Measurements from ENCODE around the gene MBNL3.

Gene MBNL3

DNA sequence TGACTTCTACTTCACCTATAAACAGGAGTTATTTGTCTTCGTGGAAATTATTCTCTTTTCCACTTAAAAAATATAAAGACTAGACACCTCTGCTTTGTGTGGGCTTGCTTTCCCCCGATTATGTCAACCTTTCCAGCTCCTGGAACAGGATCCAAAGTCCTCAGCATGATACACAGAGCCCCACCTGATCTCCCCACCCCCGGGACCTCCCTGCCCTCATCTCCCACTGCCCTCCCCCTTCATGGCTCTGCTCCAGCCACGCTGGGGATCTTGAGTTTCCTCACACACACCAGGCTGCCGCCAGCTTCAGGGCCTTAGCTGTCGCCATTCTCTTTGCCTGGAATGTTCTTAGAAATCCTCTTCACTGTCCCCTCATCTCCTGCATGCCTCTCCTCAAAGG is 55.3 kb downstream of the MBNL3 start:
- Histone ChIP-seq H3K9ac (ENCODE audit: low read length) (no peak overlapping the region), H3K36me3 (ENCODE audit: insufficient read depth, low read length) (no peaks in the 10 kb centered on the region), H3K79me2 (ENCODE audit: insufficient read depth, low read length) (no peaks in the 10 kb centered on the region), H3K4me1 (ENCODE audit: insufficient read depth, low read length, severe bottlenecking) (no peaks in the 10 kb centered on the region), H3K9me2 (ENCODE audit: low read depth, low read length) (no peaks in the 10 kb centered on the region), H3K4me2 (ENCODE audit: low read length) (no peak overlapping the region), H4K20me1 (ENCODE audit: insufficient read depth, low read length) (no peaks in the 10 kb centered on the region), H3K27me3 (ENCODE audit: insufficient read depth, low read length) (no peaks in the 10 kb centered on the region), H3K4me3 (ENCODE audit: low read depth, low read length, poor library complexity, severe bottlenecking) (no peak overlapping the region), H3K27ac (ENCODE audit: low read depth, low read length, poor library complexity, severe bottlenecking) (no peak overlapping the region), H3F3A (ENCODE audit: insufficient read depth, low read length) (no peaks in the 10 kb centered on the region), H3K9me3 (ENCODE audit: low read length) (no peaks in the 10 kb centered on the region), H2AFZ (ENCODE audit: low read length) (no peak overlapping the region)
- TF ChIP-seq EZH2 (IDR thresholded peaks at IDR 0.05; ENCODE audit: borderline replicate concordance, low read length), result no peak
- TF ChIP-seq, protein P1, sequence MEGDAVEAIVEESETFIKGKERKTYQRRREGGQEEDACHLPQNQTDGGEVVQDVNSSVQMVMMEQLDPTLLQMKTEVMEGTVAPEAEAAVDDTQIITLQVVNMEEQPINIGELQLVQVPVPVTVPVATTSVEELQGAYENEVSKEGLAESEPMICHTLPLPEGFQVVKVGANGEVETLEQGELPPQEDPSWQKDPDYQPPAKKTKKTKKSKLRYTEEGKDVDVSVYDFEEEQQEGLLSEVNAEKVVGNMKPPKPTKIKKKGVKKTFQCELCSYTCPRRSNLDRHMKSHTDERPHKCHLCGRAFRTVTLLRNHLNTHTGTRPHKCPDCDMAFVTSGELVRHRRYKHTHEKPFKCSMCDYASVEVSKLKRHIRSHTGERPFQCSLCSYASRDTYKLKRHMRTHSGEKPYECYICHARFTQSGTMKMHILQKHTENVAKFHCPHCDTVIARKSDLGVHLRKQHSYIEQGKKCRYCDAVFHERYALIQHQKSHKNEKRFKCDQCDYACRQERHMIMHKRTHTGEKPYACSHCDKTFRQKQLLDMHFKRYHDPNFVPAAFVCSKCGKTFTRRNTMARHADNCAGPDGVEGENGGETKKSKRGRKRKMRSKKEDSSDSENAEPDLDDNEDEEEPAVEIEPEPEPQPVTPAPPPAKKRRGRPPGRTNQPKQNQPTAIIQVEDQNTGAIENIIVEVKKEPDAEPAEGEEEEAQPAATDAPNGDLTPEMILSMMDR (IDR thresholded peaks at IDR 0.05; ENCODE audit: low read length), result no peak

DNA sequence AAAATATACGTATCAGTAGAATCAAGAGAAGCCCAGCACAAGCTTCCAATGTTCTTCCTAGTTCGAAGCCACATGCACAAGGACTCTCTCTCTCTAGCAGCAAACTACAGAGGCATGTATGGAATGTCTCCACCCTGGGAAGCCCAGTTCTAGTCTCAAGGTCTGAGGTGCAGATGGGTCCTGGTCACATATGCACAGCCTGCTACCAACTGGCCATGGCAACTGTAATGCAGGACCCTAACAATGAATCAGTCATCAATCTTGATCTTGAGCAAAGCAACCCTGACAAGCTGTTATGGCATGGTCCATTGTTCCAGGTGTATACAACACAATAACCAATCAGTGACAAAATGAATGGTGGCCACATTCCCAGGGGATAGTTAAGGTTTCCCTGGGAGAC is 55.8 kb downstream of the MBNL3 start:
- H3K4me3 ChIP-seq (ENCODE audit: low read depth, low read length, poor library complexity, severe bottlenecking), result no peak overlapping the region
- H4K20me1 ChIP-seq (ENCODE audit: insufficient read depth, low read length), result no peaks in the 10 kb centered on the region
- H2AFZ ChIP-seq (ENCODE audit: low read length), result no peak overlapping the region
- H3K79me2 ChIP-seq (ENCODE audit: insufficient read depth, low read length), result no peaks in the 10 kb centered on the region
- H3K9me3 ChIP-seq (ENCODE audit: low read length), result no peaks in the 10 kb centered on the region
- no peaks in the 10 kb centered on the region for H3K9me2 ChIP-seq (ENCODE audit: low read depth, low read length)
- no peak overlapping the region for H3K27ac ChIP-seq (ENCODE audit: low read depth, low read length, poor library complexity, severe bottlenecking)
- H3K27me3 ChIP-seq (ENCODE audit: insufficient read depth, low read length), result no peaks in the 10 kb centered on the region
- H3K4me2 ChIP-seq (ENCODE audit: low read length), result no peak overlapping the region
- H3K4me1 ChIP-seq (ENCODE audit: insufficient read depth, low read length, severe bottlenecking), result no peaks in the 10 kb centered on the region
- no peak overlapping the region for H3K9ac ChIP-seq (ENCODE audit: low read length)
- H3F3A ChIP-seq (ENCODE audit: insufficient read depth, low read length), result no peaks in the 10 kb centered on the region
- TF ChIP-seq, protein P1 (IDR thresholded peaks at IDR 0.05; ENCODE audit: low read length), result no peak
- no peak for TF ChIP-seq EZH2 (IDR thresholded peaks at IDR 0.05; ENCODE audit: borderline replicate concordance, low read length)
- no peaks in the 10 kb centered on the region for H3K36me3 ChIP-seq (ENCODE audit: insufficient read depth, low read length)

DNA sequence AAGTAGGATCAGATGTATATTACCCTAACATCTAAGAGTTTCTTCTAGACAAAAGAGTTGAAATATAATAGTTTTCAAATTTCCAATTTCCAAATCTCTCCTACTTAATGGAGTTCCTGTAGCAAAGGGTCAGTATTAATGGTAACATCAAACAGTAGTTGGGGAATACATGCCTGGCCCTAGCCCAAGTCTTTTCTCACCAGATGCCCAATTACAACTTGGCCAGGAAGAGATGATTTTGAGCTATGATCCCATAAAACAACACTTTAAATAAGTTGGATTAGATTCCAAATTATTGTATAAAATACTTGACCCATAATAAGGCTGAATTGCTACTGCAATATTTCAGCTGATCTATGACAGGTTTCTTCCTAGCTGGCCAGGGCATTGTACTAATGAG is 59.9 kb downstream of the MBNL3 start:
- Histone ChIP-seq H3K9me3 (ENCODE audit: low read length) (no peaks in the 10 kb centered on the region), H3K4me2 (ENCODE audit: low read length) (no peak overlapping the region), H3K4me3 (ENCODE audit: low read depth, low read length, poor library complexity, severe bottlenecking) (no peak overlapping the region), H3K36me3 (ENCODE audit: insufficient read depth, low read length) (no peaks in the 10 kb centered on the region), H3K9me2 (ENCODE audit: low read depth, low read length) (no peaks in the 10 kb centered on the region), H4K20me1 (ENCODE audit: insufficient read depth, low read length) (no peaks in the 10 kb centered on the region), H3K27ac (ENCODE audit: low read depth, low read length, poor library complexity, severe bottlenecking) (no peak overlapping the region), H2AFZ (ENCODE audit: low read length) (no peak overlapping the region), H3K27me3 (ENCODE audit: insufficient read depth, low read length) (no peaks in the 10 kb centered on the region), H3K79me2 (ENCODE audit: insufficient read depth, low read length) (no peaks in the 10 kb centered on the region), H3K9ac (ENCODE audit: low read length) (no peak overlapping the region), H3K4me1 (ENCODE audit: insufficient read depth, low read length, severe bottlenecking) (no peaks in the 10 kb centered on the region), H3F3A (ENCODE audit: insufficient read depth, low read length) (no peaks in the 10 kb centered on the region)
- no peak for TF ChIP-seq EZH2 (IDR thresholded peaks at IDR 0.05; ENCODE audit: borderline replicate concordance, low read length)
- TF ChIP-seq, protein P1 (IDR thresholded peaks at IDR 0.05; ENCODE audit: low read length), result no peak

All from OCI-LY1 (cell line).